Keratinocyte (primary cell): ENCODE data around the gene IGFN1.

Experiments
- EZH2 ChIP-seq: IDR thresholded peaks from one replicate; pipeline ENCODE4 v1.6.1; 2012; ENCODE audit warnings: inconsistent platforms, mild to moderate bottlenecking, low read length, moderate library complexity
- TF ChIP-seq, protein P1 (sequence below), 3 experiments: IDR thresholded peaks in 1 of 3; conservative IDR thresholded peaks in 1 of 3; optimal IDR thresholded peaks in 1 of 3; 2 replicates in 2 of 3; 3 replicates in 1 of 3; pipeline versions ENCODE3 to v1.5.1; 2011; ENCODE audit warnings: low read length in 3 of 3, mild to moderate bottlenecking in 3 of 3, moderate library complexity in 2 of 3, control low read depth in 1 of 3, inconsistent platforms in 1 of 3; ENCODE audit not compliant: insufficient read depth in 2 of 3; ENCODE audit errors: extremely low read depth in 1 of 3

DNA sequence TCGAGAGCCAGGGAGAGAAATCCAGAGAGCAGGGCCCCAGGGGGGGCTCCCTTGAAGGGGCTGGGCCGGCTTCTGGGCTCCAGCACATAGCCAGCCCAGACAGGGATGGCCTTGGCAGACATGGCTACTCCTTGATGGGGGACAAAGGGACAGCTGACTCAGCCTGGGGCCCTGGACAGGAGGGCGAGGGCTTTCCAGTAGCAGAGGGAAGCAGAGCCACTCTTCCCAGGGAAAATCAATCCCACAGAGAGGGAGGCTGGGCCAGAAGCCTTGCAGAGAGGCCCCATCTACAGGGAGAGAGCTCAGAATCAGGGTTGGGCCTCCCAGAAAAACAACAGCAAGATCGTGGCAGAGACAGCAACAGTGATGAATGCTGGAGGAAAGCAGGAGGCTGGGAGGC lies 15.6 kb downstream of the IGFN1 start:
- TF ChIP-seq EZH2: no peak
- TF ChIP-seq, protein P1, sequence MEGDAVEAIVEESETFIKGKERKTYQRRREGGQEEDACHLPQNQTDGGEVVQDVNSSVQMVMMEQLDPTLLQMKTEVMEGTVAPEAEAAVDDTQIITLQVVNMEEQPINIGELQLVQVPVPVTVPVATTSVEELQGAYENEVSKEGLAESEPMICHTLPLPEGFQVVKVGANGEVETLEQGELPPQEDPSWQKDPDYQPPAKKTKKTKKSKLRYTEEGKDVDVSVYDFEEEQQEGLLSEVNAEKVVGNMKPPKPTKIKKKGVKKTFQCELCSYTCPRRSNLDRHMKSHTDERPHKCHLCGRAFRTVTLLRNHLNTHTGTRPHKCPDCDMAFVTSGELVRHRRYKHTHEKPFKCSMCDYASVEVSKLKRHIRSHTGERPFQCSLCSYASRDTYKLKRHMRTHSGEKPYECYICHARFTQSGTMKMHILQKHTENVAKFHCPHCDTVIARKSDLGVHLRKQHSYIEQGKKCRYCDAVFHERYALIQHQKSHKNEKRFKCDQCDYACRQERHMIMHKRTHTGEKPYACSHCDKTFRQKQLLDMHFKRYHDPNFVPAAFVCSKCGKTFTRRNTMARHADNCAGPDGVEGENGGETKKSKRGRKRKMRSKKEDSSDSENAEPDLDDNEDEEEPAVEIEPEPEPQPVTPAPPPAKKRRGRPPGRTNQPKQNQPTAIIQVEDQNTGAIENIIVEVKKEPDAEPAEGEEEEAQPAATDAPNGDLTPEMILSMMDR (optimal IDR thresholded peaks at IDR 0.05 in 1 of 3, IDR thresholded peaks at IDR 0.05 in 1 of 3, conservative IDR thresholded peaks at IDR 0.05 in 1 of 3; ENCODE audit: extremely low read depth in 1 of 3, insufficient read depth in 2 of 3, low read length in 3 of 3): no peak
